ENCODE data around the gene SLC35A4. TPM values are rescaled to one million over a fixed set of nuclear protein-coding genes. Genes with fewer than 3 reads are reported as not detected.

SLC35A4 gene
- polyA plus RNA-seq, 1 donor (not counting 4 experiments of a cell fraction or from before 2014, with no cell fraction given), result 63.1 TPM

DNA sequence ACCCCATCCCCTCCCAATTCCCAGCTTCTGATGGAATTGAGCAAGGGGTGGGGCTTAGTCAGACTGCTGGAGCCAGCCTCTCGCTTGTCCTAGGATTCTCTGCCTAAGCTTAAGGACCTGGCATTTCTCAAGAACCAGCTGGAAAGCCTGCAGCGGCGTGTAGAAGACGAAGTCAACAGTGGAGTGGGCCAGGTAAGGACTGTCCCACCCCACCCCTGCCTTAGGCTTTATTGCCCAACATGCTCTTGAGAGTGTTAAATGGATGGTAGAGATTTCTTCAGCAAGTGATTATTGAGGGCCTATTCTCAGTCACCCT is 1.1 kb downstream of the SLC35A4 start:
- H3K4me2 ChIP-seq (ENCODE audit: control insufficient read depth, extremely low read depth, insufficient read depth, low read depth, low read length), result peak overlapping the region; percentile 90
- FAIRE-seq (no peak), DNase-seq (ENCODE audit: low read depth, low spot score) (no peak)
- H3K9ac ChIP-seq (ENCODE audit: control insufficient read depth, extremely low read depth, insufficient read depth, low read length), result no peak overlapping the region
- peak overlapping the region; percentile 73 to 95 (median 87) for H3K4me3 ChIP-seq (ENCODE audit: control insufficient read depth in 2 of 3, extremely low read depth in 1 of 3, insufficient read depth in 2 of 3, low read depth in 1 of 3, low read length in 3 of 3)
- no peaks in the 10 kb centered on the region for H3K9me3 ChIP-seq (ENCODE audit: control insufficient read depth, low read depth, low read length)
- no peak for TF ChIP-seq EZH2 (IDR thresholded peaks at IDR 0.05; ENCODE audit: low read length)
- TF ChIP-seq, protein P1, sequence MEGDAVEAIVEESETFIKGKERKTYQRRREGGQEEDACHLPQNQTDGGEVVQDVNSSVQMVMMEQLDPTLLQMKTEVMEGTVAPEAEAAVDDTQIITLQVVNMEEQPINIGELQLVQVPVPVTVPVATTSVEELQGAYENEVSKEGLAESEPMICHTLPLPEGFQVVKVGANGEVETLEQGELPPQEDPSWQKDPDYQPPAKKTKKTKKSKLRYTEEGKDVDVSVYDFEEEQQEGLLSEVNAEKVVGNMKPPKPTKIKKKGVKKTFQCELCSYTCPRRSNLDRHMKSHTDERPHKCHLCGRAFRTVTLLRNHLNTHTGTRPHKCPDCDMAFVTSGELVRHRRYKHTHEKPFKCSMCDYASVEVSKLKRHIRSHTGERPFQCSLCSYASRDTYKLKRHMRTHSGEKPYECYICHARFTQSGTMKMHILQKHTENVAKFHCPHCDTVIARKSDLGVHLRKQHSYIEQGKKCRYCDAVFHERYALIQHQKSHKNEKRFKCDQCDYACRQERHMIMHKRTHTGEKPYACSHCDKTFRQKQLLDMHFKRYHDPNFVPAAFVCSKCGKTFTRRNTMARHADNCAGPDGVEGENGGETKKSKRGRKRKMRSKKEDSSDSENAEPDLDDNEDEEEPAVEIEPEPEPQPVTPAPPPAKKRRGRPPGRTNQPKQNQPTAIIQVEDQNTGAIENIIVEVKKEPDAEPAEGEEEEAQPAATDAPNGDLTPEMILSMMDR (optimal IDR thresholded peaks at IDR 0.05 in 1 of 3, IDR thresholded peaks at IDR 0.05 in 1 of 3, conservative IDR thresholded peaks at IDR 0.05 in 1 of 3; ENCODE audit: extremely low read depth in 1 of 3, insufficient read depth in 2 of 3, low read length in 3 of 3), result no peak
- H3K27me3 ChIP-seq (ENCODE audit: control insufficient read depth, extremely low read depth, insufficient read depth, low read length), result no peaks in the 10 kb centered on the region
- H3K9me1 ChIP-seq (ENCODE audit: control insufficient read depth, extremely low read depth, insufficient read depth, low read length), result no peaks in the 10 kb centered on the region
- no peak overlapping the region for H2AFZ ChIP-seq (ENCODE audit: control insufficient read depth, low read length)
- H3K36me3 ChIP-seq (ENCODE audit: control insufficient read depth in 2 of 2, extremely low read depth in 1 of 2, insufficient read depth in 2 of 2, low read length in 2 of 2), result peaks cover 18 to 23% of the 10 kb centered on the region in 2 experiments
- H3K27ac ChIP-seq (ENCODE audit: control insufficient read depth, insufficient read depth, low read length), result peak overlapping the region; percentile 93
- peaks cover 23% of the 10 kb centered on the region for H3K4me1 ChIP-seq (ENCODE audit: control insufficient read depth, extremely low read depth, insufficient read depth, low read length)
- H4K20me1 ChIP-seq (ENCODE audit: control insufficient read depth, extremely low read depth, insufficient read depth, low read length), result no peaks in the 10 kb centered on the region
- H3K79me2 ChIP-seq (ENCODE audit: control insufficient read depth, insufficient read depth, low read length), result peaks cover 26% of the 10 kb centered on the region
- dilution Hi-C loops (cut with MboI; ENCODE audit: extremely low pct_ligation_motif_present, low sequenced_read_pairs), result no loop called here

DNA sequence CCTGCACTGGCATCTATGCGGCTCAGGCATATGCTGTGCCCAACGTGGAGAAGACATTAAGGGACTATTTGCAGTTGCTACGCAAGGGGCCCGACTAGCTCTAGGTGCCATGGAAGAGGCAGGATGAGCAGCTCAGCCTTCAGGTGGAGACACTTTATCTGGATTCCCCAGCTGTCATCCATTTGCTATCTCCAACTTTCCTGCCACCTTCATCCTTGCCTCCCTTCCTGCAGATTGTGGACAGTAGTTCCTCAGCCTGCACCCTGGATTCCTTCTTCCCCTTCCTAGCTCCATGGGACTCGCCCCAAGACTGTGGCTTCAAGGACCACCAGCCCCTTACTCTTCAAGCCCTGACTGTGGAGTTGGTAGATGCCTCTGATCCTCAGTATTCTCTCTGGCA is 2.0 kb downstream of the SLC35A4 start:
- TF ChIP-seq, protein P1 (optimal IDR thresholded peaks at IDR 0.05 in 1 of 3, IDR thresholded peaks at IDR 0.05 in 1 of 3, conservative IDR thresholded peaks at IDR 0.05 in 1 of 3; ENCODE audit: extremely low read depth in 1 of 3, insufficient read depth in 2 of 3, low read length in 3 of 3), result no peak
- no peak for TF ChIP-seq EZH2 (IDR thresholded peaks at IDR 0.05; ENCODE audit: low read length)
- H3K36me3 ChIP-seq (ENCODE audit: control insufficient read depth in 2 of 2, extremely low read depth in 1 of 2, insufficient read depth in 2 of 2, low read length in 2 of 2), result peaks cover 18 to 23% of the 10 kb centered on the region in 2 experiments
- FAIRE-seq, result no peak

More for the DNA sequence above, 2.0 kb downstream of the SLC35A4 start:
- Histone ChIP-seq H3K27me3 (ENCODE audit: control insufficient read depth, extremely low read depth, insufficient read depth, low read length) (no peaks in the 10 kb centered on the region), H3K27ac (ENCODE audit: control insufficient read depth, insufficient read depth, low read length) (no peak overlapping the region), H3K9me1 (ENCODE audit: control insufficient read depth, extremely low read depth, insufficient read depth, low read length) (no peaks in the 10 kb centered on the region), H3K4me3 (ENCODE audit: control insufficient read depth in 2 of 3, extremely low read depth in 1 of 3, insufficient read depth in 2 of 3, low read depth in 1 of 3, low read length in 3 of 3) (no peak overlapping the region), H3K79me2 (ENCODE audit: control insufficient read depth, insufficient read depth, low read length) (peaks cover 26% of the 10 kb centered on the region), H4K20me1 (ENCODE audit: control insufficient read depth, extremely low read depth, insufficient read depth, low read length) (no peaks in the 10 kb centered on the region), H3K4me1 (ENCODE audit: control insufficient read depth, extremely low read depth, insufficient read depth, low read length) (peaks cover 23% of the 10 kb centered on the region), H3K4me2 (ENCODE audit: control insufficient read depth, extremely low read depth, insufficient read depth, low read depth, low read length) (no peak overlapping the region), H3K9ac (ENCODE audit: control insufficient read depth, extremely low read depth, insufficient read depth, low read length) (no peak overlapping the region), H2AFZ (ENCODE audit: control insufficient read depth, low read length) (no peak overlapping the region), H3K9me3 (ENCODE audit: control insufficient read depth, low read depth, low read length) (no peaks in the 10 kb centered on the region)
- DNase-seq (ENCODE audit: low read depth, low spot score), result no peak
- dilution Hi-C loops (cut with MboI; ENCODE audit: extremely low pct_ligation_motif_present, low sequenced_read_pairs), result no loop called here
